ENCODE data around the gene CCR9.

DNA sequence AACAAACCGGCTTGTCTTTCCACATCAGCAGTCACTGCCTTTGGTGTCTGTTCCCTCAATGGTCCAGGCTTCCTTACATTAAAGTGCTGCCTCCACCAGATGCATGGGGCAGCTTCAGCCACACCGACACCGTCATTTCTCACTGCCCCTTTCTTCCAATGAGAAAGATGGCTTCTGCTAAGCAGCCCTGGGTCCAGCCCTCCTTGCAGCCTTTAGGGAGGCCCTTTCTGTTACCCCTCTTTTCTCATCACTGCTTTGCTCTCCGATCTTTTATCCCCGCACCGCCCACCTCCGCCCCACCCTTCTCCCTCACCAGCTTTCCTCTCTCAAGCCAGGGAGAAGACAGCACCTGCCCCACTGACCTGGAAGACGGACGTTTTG, 28.7 kb downstream of the CCR9 start:
- TF ChIP-seq, protein P1, sequence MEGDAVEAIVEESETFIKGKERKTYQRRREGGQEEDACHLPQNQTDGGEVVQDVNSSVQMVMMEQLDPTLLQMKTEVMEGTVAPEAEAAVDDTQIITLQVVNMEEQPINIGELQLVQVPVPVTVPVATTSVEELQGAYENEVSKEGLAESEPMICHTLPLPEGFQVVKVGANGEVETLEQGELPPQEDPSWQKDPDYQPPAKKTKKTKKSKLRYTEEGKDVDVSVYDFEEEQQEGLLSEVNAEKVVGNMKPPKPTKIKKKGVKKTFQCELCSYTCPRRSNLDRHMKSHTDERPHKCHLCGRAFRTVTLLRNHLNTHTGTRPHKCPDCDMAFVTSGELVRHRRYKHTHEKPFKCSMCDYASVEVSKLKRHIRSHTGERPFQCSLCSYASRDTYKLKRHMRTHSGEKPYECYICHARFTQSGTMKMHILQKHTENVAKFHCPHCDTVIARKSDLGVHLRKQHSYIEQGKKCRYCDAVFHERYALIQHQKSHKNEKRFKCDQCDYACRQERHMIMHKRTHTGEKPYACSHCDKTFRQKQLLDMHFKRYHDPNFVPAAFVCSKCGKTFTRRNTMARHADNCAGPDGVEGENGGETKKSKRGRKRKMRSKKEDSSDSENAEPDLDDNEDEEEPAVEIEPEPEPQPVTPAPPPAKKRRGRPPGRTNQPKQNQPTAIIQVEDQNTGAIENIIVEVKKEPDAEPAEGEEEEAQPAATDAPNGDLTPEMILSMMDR (IDR thresholded peaks at IDR 0.05; ENCODE audit: insufficient read depth, low read depth, low read length) = no peak
- TF ChIP-seq EZH2 (IDR thresholded peaks at IDR 0.05; ENCODE audit: insufficient read depth, low read length) = no peak

All from astrocyte (in vitro differentiated cells and primary cell).